Lung (tissue), 12 donors: ENCODE data around the gene FBXL12. TPM values are rescaled to one million over a fixed set of nuclear protein-coding genes. Genes with fewer than 3 reads are reported as not detected.
"Not testable (repeated sequence)": the region's sequence is repeated elsewhere in the genome, so short reads cannot be mapped to it uniquely, and the experiment has no call there.

Experiments used
- ATAC-seq: fragments of 200-7000 bp; cut with Tn5 transposase; one replicate; pipeline ENCODE4 v1.9.1; 2020; ENCODE audit warnings: moderate number of reproducible peaks; ENCODE audit not compliant: insufficient read depth, low FRiP score
- DNase-seq, 3 donors: peaks; one replicate each; pipeline ENCODE4 v3.0.0-alpha.2; 2013 to 2017
- H3K27ac ChIP-seq, 2 donors: one replicate each; pipeline ENCODE4 v1.5.1; 2013; ENCODE audit warnings: mild to moderate bottlenecking in 2 of 2, moderate library complexity in 2 of 2, control low read depth in 1 of 2, inconsistent platforms in 1 of 2, low read depth in 1 of 2, low read length in 1 of 2
- H3K27me3 ChIP-seq, 3 donors: one replicate each; pipeline ENCODE4 v1.5.1; 2013; ENCODE audit warnings: low read length in 2 of 3; ENCODE audit not compliant: control insufficient read depth in 3 of 3, insufficient read depth in 3 of 3
- H3K36me3 ChIP-seq, 4 donors: one replicate each; pipeline ENCODE4 v1.5.1; 2013; ENCODE audit warnings: low read length in 4 of 4, mild to moderate bottlenecking in 1 of 4, moderate library complexity in 1 of 4; ENCODE audit not compliant: control insufficient read depth in 4 of 4, insufficient read depth in 4 of 4
- H3K4me1 ChIP-seq, 5 donors: one replicate each; pipeline ENCODE4 v1.5.1; 2013; ENCODE audit warnings: low read length in 5 of 5, mild to moderate bottlenecking in 2 of 5, moderate library complexity in 1 of 5; ENCODE audit not compliant: control insufficient read depth in 5 of 5, insufficient read depth in 5 of 5
- H3K4me3 ChIP-seq: one replicate; pipeline ENCODE4 v1.5.1; 2013; ENCODE audit warnings: mild to moderate bottlenecking, control low read depth, moderate library complexity
- H3K9ac ChIP-seq, 2 donors: one replicate each; pipeline ENCODE4 v1.5.1; 2013; ENCODE audit warnings: low read length in 2 of 2, control low read depth in 1 of 2; ENCODE audit not compliant: insufficient read depth in 1 of 2
- H3K9me3 ChIP-seq, 4 donors: one replicate each; pipeline ENCODE4 v1.5.1; 2013; ENCODE audit warnings: low read length in 3 of 4, mild to moderate bottlenecking in 1 of 4, moderate library complexity in 1 of 4; ENCODE audit not compliant: control insufficient read depth in 4 of 4, insufficient read depth in 3 of 4
- CTCF ChIP-seq: IDR thresholded peaks from 2 replicates; pipeline ENCODE4 v1.5.1; 2012; ENCODE audit warnings: mild to moderate bottlenecking; ENCODE audit errors: control extremely low read depth, extremely low read depth
- WGBS, 2 donors: extraction: QIAGEN DNeasy Blood & Tissue Kit; methylation state at CpG; one replicate each; pipeline ENCODE4 v1.1.7; 2013; 5-methylcytosine and 5-hydroxymethylcytosine counted together
- polyA plus RNA-seq, 2 donors: library from polyadenylated mRNA; stranded (reverse); fragments of 200-250 nt; gene quantifications; one replicate each; pipeline ENCODE4 v1.2.1, GENCODE V29; 2013
- total RNA-seq, 2 donors: library from RNA; depleted of rRNA in 1 of 2; stranded (reverse); fragments of >200 nt in 1 of 2; gene quantifications; one replicate each; pipeline ENCODE4 v1.2.1, GENCODE V29; 2014 to 2021
- donor health status: control.
- donor health status: control.
- donor health status: Bipolar disorder and iron deficiency.
- donor health status: healthy.
- donor health status: DM: yes; HTN: yes; CAD: no.

The FBXL12 gene
- total and polyA plus RNA-seq, 4 donors, result 18.8 to 27.0 (median 24.9) TPM

- peak; percentile 44 to 59 (median 46) for DNase-seq
- WGBS, 2 donors, result 65 to 82% methylated on average over 11 of the region's 11 CpGs
Measured at GRCh38 chr19:9789066-9789465, 29.8 kb downstream of the FBXL12 start.

GRCh38 chr19:9788604-9789003 is 30.3 kb downstream of the FBXL12 start:
- H3K4me1 ChIP-seq, result peaks cover 0 to 27% (median 5%) of the 10 kb centered on the region in 5 donors
- ATAC-seq, result not testable (repeated sequence)
- WGBS, 2 donors, result 93 to 97% methylated on average over 13 of the region's 13 CpGs

More at GRCh38 chr19:9789066-9789465, 29.8 kb downstream of the FBXL12 start:
- TF ChIP-seq CTCF, result no peak
- Histone ChIP-seq H3K9me3 (no peaks in the 10 kb centered on the region), H3K27me3 (no peaks in the 10 kb centered on the region), H3K36me3 (no peaks in the 10 kb centered on the region), H3K27ac (no peak overlapping the region), H3K4me3 (no peak overlapping the region), H3K9ac (peak overlapping the region in 1 of 2 donors; percentile 55), H3K4me1 (peaks cover 0 to 25% (median 2%) of the 10 kb centered on the region in 5 donors)
- ATAC-seq, result no peak

GRCh38 chr19:9786819-9787218 is 32.1 kb downstream of the FBXL12 start:
- H3K4me3 ChIP-seq, result no peak overlapping the region
- H3K27ac ChIP-seq, result peak overlapping the region in 1 of 2 donors; percentile 40
- peaks cover 0 to 27% (median 5%) of the 10 kb centered on the region in 5 donors for H3K4me1 ChIP-seq
- ATAC-seq, result no peak
- no peaks in the 10 kb centered on the region for H3K27me3 ChIP-seq
- H3K9me3 ChIP-seq, result no peaks in the 10 kb centered on the region
- TF ChIP-seq CTCF, result no peak
- no peak for DNase-seq
- WGBS, 2 donors, result 93 to 96% methylated on average over 8 of the region's 8 CpGs
- H3K9ac ChIP-seq, result no peak overlapping the region
- H3K36me3 ChIP-seq, result no peaks in the 10 kb centered on the region

More at GRCh38 chr19:9788604-9789003, 30.3 kb downstream of the FBXL12 start:
- H3K27ac ChIP-seq, H3K36me3 ChIP-seq, H3K9me3 ChIP-seq, H3K9ac ChIP-seq, H3K27me3 ChIP-seq, H3K4me3 ChIP-seq, DNase-seq: not testable (repeated sequence)

GRCh38 chr19:9786342-9786741 is 32.5 kb downstream of the FBXL12 start:
- no peaks in the 10 kb centered on the region for H3K27me3 ChIP-seq
- ATAC-seq (no peak), DNase-seq (no peak)
- H3K4me3 ChIP-seq, result peak overlapping the region; percentile 52
- H3K9ac ChIP-seq, result peak overlapping the region in 1 of 2 donors; percentile 75
- H3K9me3 ChIP-seq, result no peaks in the 10 kb centered on the region
- peaks cover 0 to 27% (median 5%) of the 10 kb centered on the region in 5 donors for H3K4me1 ChIP-seq
- no peaks in the 10 kb centered on the region for H3K36me3 ChIP-seq
- 39 to 44% methylated on average over 9 of the region's 9 CpGs for WGBS, 2 donors
- peak overlapping the region; percentile 97 to 99 for H3K27ac ChIP-seq
- no peak for TF ChIP-seq CTCF
